ENCODE data around the gene RIMS4.

GRCh38 chr20:44756956-44757355 is 53.4 kb downstream of the RIMS4 start:
- TF ChIP-seq CTCF (IDR thresholded peaks at IDR 0.05) (no peak), EP300 (IDR thresholded peaks at IDR 0.05) (no peak), POLR2AphosphoS5 (IDR thresholded peaks at IDR 0.05) (no peak), POLR2A (IDR thresholded peaks at IDR 0.05) (no peak)
